ENCODE results near the gene BLTP3A. TPM values are rescaled to one million over a fixed set of nuclear protein-coding genes. Genes with fewer than 3 reads are reported as not detected.

BLTP3A gene
- total and polyA plus RNA-seq, 2 of the 13 experiments (the other 11 are each of a cell fraction or from before 2014, with no cell fraction given), result 22.1 to 24.0 TPM

- TF ChIP-seq ZHX2 (IDR thresholded peaks at IDR 0.05; ENCODE audit: low read depth) (no peak), ZHX2 (CRISPR knock-in tag; IDR thresholded peaks at IDR 0.05; ENCODE audit: borderline replicate concordance) (no peak), HDAC1 (CRISPR knock-in tag; IDR thresholded peaks at IDR 0.05) (no peak), AHR (CRISPR knock-in tag; IDR thresholded peaks at IDR 0.05) (peak; percentile 66; the same call in 1 of the 2 replicates), NFKBIZ (CRISPR knock-in tag; IDR thresholded peaks at IDR 0.05) (0 out of 2 replicates have a peak, but pooled peaks have one; percentile 48), NFATC3 (CRISPR knock-in tag; IDR thresholded peaks at IDR 0.05) (peak; percentile 73; the same call in 1 of the 2 replicates), IRX3 (CRISPR knock-in tag; IDR thresholded peaks at IDR 0.05; ENCODE audit: borderline replicate concordance, low read depth) (peak; percentile 66; the same call in 1 of the 2 replicates), U2AF2 (IDR thresholded peaks at IDR 0.05; ENCODE audit: low read depth, low read length) (no peak), NR2F6 (IDR thresholded peaks at IDR 0.05) (peak; percentile 55), NR2F6 (CRISPR knock-in tag; IDR thresholded peaks at IDR 0.05) (no peak), TARDBP (CRISPR knock-in tag; IDR thresholded peaks at IDR 0.05) (peak; percentile 74), ZBTB34 (CRISPR knock-in tag; IDR thresholded peaks at IDR 0.05) (peak; percentile 60; the same call in 1 of the 2 replicates), SOX6 (IDR thresholded peaks at IDR 0.05) (no peak), SOX6 (CRISPR knock-in tag; IDR thresholded peaks at IDR 0.05) (peak; percentile 66), KDM4B (CRISPR knock-in tag; IDR thresholded peaks at IDR 0.05) (0 out of 2 replicates have a peak, but pooled peaks have one; percentile 44), PITX1 (CRISPR knock-in tag; IDR thresholded peaks at IDR 0.05) (peak; percentile 84)
Measured at GRCh38 chr6:34791164-34791700, 651 bp upstream of the BLTP3A start (continued).

All from HepG2 (cell line).